ENCODE data around the gene LYPD4. TPM values are rescaled to one million over a fixed set of nuclear protein-coding genes. Genes with fewer than 3 reads are reported as not detected.

LYPD4 gene
- total RNA-seq, 1 donor from 2014 or later, result not detected

GRCh38 chr19:41866284-41866683, 21.8 kb upstream of the LYPD4 start:
- H3K36me3 Mint-ChIP-seq (ENCODE audit: low read depth), result peaks cover 54% of the 10 kb centered on the region
- TF ChIP-seq CTCF (IDR thresholded peaks at IDR 0.05), result no peak
- no peak overlapping the region for H3K4me3 Mint-ChIP-seq (ENCODE audit: unreplicated experiment)
- H3K27ac Mint-ChIP-seq (ENCODE audit: unreplicated experiment), result peak overlapping the region; percentile 49
- DNase-seq (ENCODE audit: low spot score), result no peak
- H3K4me1 Mint-ChIP-seq (ENCODE audit: low read depth), result peaks cover 45% of the 10 kb centered on the region
- no peaks in the 10 kb centered on the region for H3K9me3 Mint-ChIP-seq (ENCODE audit: low read depth)
- no peaks in the 10 kb centered on the region for H3K27me3 Mint-ChIP-seq (ENCODE audit: low read depth)

- Mint-ChIP-seq H3K27ac (ENCODE audit: unreplicated experiment) (peak overlapping the region; percentile 72), H3K4me1 (ENCODE audit: low read depth) (peaks cover 53% of the 10 kb centered on the region), H3K36me3 (ENCODE audit: low read depth) (peaks cover 50% of the 10 kb centered on the region), H3K27me3 (ENCODE audit: low read depth) (no peaks in the 10 kb centered on the region), H3K9me3 (ENCODE audit: low read depth) (no peaks in the 10 kb centered on the region), H3K4me3 (ENCODE audit: unreplicated experiment) (no peak overlapping the region)
- no peak for DNase-seq (ENCODE audit: low spot score)
- no peak for TF ChIP-seq CTCF (IDR thresholded peaks at IDR 0.05)
Observed at GRCh38 chr19:41864374-41864773, 19.9 kb upstream of the LYPD4 start.

- Mint-ChIP-seq H3K27ac (ENCODE audit: unreplicated experiment) (peak overlapping the region; percentile 51), H3K4me1 (ENCODE audit: low read depth) (peaks cover 57% of the 10 kb centered on the region), H3K4me3 (ENCODE audit: unreplicated experiment) (no peak overlapping the region), H3K9me3 (ENCODE audit: low read depth) (no peaks in the 10 kb centered on the region), H3K36me3 (ENCODE audit: low read depth) (peaks cover 47% of the 10 kb centered on the region), H3K27me3 (ENCODE audit: low read depth) (no peaks in the 10 kb centered on the region)
- no peak for DNase-seq (ENCODE audit: low spot score)
- no peak for TF ChIP-seq CTCF (IDR thresholded peaks at IDR 0.05)
Observed at GRCh38 chr19:41863209-41863931, 18.9 kb upstream of the LYPD4 start.

GRCh38 chr19:41862445-41862986, 18.0 kb upstream of the LYPD4 start:
- no peak overlapping the region for H3K4me3 Mint-ChIP-seq (ENCODE audit: unreplicated experiment)
- H3K9me3 Mint-ChIP-seq (ENCODE audit: low read depth), result no peaks in the 10 kb centered on the region
- no peak for DNase-seq (ENCODE audit: low spot score)
- TF ChIP-seq CTCF (IDR thresholded peaks at IDR 0.05), result no peak
- H3K27me3 Mint-ChIP-seq (ENCODE audit: low read depth), result no peaks in the 10 kb centered on the region
- H3K27ac Mint-ChIP-seq (ENCODE audit: unreplicated experiment), result peak overlapping the region; percentile 45
- peaks cover 51% of the 10 kb centered on the region for H3K4me1 Mint-ChIP-seq (ENCODE audit: low read depth)
- peaks cover 42% of the 10 kb centered on the region for H3K36me3 Mint-ChIP-seq (ENCODE audit: low read depth)

GRCh38 chr19:41861846-41862245, 17.4 kb upstream of the LYPD4 start:
- Mint-ChIP-seq H3K36me3 (ENCODE audit: low read depth) (peaks cover 42% of the 10 kb centered on the region), H3K27ac (ENCODE audit: unreplicated experiment) (peak overlapping the region; percentile 61), H3K9me3 (ENCODE audit: low read depth) (no peaks in the 10 kb centered on the region), H3K4me1 (ENCODE audit: low read depth) (peaks cover 51% of the 10 kb centered on the region), H3K27me3 (ENCODE audit: low read depth) (no peaks in the 10 kb centered on the region), H3K4me3 (ENCODE audit: unreplicated experiment) (peak overlapping the region; percentile 96)
- no peak for TF ChIP-seq CTCF (IDR thresholded peaks at IDR 0.05)
- no peak for DNase-seq (ENCODE audit: low spot score)
